ENCODE measurements around the gene DVL1.

DVL1 gene

GRCh38 chr1:1295154-1295923 is 53.9 kb downstream of the DVL1 start:
- DNase-seq, result no peak

- DNase-seq, result no peak
These were observed 54.8 kb downstream of the DVL1 start for GRCh38 chr1:1294250-1294890.

- no peak for DNase-seq
These were observed 55.7 kb downstream of the DVL1 start for GRCh38 chr1:1293263-1294249.

- DNase-seq, result no peak
These were observed 56.4 kb downstream of the DVL1 start for GRCh38 chr1:1292851-1293250.

GRCh38 chr1:1292442-1292779 is 56.8 kb downstream of the DVL1 start:
- DNase-seq, result no peak

DNA sequence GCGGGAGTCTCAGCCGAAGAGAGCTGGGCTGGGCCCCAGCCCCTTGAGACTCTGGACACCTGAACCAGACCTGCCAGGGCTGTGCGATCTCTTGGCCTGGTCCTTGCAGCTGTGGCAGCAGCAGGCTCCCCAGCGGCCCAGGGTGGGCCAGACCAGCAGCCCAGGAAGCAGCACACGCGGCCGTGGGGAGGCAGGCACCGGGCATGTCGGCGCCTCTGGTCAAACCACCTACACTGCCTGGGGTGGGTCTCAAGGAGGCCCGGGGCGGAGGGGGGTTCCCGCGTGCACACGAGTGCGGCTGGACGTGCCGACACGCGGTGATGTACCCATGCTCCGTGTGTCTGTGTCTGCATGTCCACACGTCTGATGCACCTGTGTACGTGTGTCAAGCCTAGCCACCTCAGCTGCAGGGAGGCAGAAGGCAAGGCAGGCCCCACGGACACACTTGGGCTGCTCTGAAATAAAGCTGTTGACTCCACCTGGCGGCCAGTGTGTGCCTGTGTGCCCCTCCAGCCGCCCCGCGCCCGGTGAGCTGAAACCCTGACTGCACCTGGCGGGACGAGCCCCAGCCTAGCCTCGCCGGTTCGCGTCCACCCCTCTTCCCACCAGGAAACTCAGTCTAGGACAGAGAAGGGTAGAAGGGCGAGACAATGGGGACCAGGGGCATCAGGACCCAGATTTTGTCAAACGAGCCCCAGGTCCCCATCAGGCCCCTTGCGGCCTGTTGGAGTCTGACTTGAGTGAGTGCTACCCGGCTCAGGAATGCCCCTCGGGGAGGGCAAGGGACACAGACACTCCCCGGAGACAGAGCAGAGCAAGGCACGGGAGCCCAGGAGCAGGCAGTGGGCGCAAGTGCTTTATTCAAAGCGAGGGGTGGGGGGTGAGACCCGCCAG is 57.4 kb downstream of the DVL1 start:
- DNase-seq, result peak; percentile 46

DNA sequence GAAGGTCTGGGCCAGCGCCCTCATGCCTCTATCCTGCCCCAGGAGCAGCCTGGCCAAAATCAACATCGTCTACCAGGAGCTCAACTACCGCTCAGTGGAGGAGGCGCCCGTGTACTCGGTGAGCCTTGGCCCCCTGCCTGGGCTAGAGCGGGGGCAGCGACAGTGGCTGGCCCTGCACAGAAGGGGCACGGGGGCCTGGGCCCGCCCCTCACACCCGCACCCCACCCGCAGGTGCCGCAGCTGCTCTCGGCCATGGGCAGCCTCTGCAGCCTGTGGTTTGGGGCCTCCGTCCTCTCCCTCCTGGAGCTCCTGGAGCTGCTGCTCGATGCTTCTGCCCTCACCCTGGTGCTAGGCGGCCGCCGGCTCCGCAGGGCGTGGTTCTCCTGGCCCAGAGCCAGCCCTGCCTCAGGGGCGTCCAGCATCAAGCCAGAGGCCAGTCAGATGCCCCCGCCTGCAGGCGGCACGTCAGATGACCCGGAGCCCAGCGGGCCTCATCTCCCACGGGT is 58.1 kb downstream of the DVL1 start:
- DNase-seq, result no peak

- DNase-seq, result no peak
These were observed 58.9 kb downstream of the DVL1 start for GRCh38 chr1:1290238-1290731.

DNA sequence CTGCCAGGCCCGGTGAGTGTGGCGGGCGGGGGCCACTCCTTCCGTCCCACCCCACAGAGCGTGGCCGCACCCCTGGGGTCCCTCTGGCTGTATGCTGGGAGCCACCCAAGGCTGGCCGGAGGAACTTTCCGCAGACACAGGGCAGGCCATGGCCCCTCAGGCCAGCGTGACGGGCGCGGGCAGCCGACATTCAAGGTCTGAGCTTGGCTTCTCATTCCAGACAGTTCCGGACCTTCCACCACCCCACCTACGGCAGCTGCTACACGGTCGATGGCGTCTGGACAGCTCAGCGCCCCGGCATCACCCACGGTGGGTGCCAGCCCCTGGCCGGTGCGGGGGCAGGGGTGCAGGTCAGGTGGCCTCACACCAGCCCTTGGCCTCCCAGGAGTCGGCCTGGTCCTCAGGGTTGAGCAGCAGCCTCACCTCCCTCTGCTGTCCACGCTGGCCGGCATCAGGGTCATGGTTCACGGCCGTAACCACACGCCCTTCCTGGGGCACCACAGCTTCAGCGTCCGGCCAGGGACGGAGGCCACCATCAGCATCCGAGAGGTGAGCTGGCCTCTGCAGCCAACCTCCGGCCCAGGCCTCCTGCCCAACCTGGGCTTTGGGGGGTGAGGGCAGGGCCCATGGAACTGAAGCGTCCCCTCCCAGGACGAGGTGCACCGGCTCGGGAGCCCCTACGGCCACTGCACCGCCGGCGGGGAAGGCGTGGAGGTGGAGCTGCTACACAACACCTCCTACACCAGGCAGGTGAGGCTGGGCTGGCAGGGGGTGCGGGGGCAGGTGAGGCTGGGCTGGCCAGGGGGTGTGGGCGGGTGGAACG is 61.7 kb downstream of the DVL1 start:
- no peak for DNase-seq

- DNase-seq, result no peak
These were observed 62.6 kb downstream of the DVL1 start for GRCh38 chr1:1286313-1287261.

GRCh38 chr1:1285611-1286311 is 63.5 kb downstream of the DVL1 start:
- no peak for DNase-seq
